Renal pelvis (tissue), 4 donors: Measurements from ENCODE around the gene AXIN1. TPM values are rescaled to one million over a fixed set of nuclear protein-coding genes. Genes with fewer than 3 reads are reported as not detected.

Source experiments
- DNase-seq: peaks from one replicate; pipeline ENCODE4 v3.0.0-alpha.2; 2013
- polyA plus RNA-seq, 3 donors: library from polyadenylated mRNA; unstranded; fragments of 120-200 nt; gene quantifications; one replicate each; pipeline ENCODE4 v1.2.1, GENCODE V29; 2013; ENCODE audit not compliant: insufficient read length in 3 of 3

AXIN1 gene
- polyA plus RNA-seq, 3 donors, result 21.9 to 22.9 (median 22.7) TPM

DNA sequence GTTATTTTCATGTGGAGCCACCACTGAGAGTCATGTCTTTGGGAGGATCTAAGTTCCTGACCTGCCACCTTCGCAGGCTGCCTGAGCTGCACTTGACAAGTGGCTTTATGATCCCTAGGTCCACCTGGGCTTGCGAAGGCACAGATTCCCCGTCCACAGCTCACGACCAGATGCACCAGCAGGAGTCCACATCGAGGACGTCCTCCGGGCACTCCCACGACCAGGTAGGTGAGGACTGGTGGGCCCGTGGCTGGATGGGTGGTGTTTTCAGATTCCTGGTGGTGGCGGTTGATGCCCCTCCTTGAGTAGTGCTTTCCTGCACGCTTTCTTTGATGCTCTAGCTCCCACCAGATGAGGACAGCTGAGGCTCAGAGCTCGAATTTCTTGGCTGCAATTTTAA lies 103.1 kb downstream of the AXIN1 start:
- no peak for DNase-seq

DNA sequence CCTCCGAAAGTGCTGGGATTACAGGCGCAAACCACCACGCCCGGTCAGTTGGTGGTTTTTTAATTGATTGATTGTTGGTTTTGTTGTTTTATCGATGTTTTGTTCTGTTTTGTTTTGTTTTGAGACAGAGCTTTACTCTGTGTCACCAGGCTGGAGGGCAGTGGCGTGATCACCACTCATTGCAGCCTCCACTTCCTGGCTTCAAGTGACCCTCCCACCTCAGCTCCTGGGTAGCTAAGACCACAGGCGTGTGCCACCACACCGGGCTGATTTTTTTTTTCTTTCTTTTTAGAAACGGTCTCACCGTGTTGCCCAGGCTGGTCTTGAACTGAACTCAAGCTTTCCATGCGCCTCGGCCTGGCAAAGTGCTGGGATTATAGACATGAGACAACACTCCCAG lies 105.5 kb downstream of the AXIN1 start:
- DNase-seq, result no peak

DNA sequence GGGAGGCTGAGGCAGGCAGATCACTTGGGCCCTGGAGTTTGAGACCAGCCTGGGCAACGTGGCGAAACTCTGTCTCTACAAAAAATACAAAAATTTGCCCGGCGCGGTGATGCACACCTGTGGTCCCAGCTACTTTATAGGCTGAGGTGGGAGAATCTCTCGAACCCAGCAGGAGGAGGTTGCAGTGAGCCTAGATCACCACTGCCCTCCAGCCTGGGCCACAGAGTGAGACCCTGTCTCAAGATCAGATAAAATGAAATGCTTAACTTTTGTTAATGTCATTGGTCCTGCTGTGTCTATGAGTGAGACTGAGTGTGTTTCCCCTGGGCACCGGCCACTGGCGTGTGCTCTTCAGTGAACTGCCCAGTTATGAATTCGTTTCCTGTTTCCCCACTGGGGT lies 107.4 kb downstream of the AXIN1 start:
- DNase-seq, result no peak

DNA sequence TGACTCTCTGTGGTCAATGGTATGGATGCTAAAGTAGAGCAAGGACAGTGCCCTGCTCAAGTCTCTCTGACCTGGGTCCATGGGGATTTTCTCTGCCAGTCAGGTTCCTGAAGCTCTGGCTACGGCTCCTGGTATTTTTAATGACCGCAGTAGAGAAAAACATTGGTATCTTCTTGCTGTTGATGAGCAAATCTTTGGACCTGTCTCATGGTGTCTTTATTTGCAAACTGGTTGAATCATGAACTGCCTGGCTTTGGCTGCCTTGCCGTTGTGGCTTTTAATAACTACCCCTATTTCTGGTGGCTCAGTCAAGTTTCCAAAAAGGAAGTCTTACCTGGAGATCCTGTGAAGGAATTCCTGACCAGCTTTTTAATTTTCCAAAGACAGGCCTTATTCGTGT lies 109.2 kb downstream of the AXIN1 start:
- DNase-seq, result no peak

DNA sequence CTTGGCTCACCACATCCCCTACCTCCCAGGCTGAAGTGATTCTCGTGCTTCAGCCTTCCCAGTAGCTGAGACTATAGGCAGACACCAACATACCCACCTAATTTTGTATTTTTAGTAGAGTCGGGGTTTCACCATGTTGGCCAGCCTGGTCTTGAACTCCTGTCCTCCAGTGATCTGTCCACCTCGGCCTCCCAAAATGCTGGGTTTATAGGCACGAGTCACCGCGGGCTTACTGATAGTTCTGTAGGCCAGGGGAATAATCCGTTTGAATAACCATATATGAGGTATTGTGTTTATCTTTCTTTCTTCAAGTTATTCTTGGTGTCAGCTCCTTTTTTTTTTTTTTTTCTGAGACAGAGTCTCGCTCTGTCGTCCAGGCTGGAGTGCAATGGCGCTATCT lies 110.2 kb downstream of the AXIN1 start:
- DNase-seq, result no peak

DNA sequence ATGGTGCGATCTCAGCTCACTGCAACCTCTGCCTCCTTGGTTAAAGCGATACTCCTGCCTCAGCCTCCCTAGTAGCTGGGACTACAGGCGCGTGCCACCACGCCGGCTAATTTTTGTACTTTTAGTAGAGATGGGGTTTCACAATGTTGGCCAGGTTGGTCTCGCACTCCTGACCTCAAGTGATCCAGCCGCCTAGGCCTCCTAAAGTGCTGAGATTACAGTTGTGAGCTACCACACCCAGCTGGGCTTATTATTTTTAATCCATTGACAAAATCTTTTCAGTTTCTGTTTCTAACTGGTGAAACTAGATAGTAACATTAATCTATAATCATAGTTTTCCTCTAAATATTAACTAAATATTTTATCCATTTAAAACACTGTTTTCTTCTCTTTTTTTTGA lies 112.0 kb downstream of the AXIN1 start:
- no peak for DNase-seq

DNA sequence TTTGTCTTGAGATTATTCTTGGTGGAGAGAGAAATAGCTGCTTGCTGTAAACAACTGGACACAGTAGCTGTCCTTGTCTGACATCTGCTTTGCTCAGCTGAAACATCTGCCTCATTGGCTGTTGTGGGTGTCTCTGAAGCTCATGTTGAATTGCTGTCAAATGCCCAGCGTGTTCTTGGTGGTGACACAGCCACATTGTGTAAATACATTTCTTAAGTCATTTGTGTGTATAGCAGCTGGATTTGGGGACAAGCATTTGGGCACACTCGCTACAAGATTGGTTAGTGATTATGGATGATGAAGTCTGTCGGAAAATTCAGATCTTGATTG lies 112.6 kb downstream of the AXIN1 start:
- no peak for DNase-seq

Other genes starting within 250 kb of the AXIN1 start
- gene NPRL3, start 214.1 kb downstream of the AXIN1 start, polyA plus RNA-seq, result 10 to 100 TPM; 30.9 to 38.4 (median 36.7) TPM
- gene HBZ, start 200.1 kb downstream of the AXIN1 start, polyA plus RNA-seq, result 1 to 10 TPM; 1.8 to 3.1 (median 2.4) TPM
- gene HBM, start 186.7 kb downstream of the AXIN1 start, polyA plus RNA-seq, result 1 to 10 TPM; 3.2 to 5.6 (median 4.8) TPM
- 1,000 to 10,000 TPM in 2 of 3 donors, 100 to 1,000 TPM in 1; 753 to 1,397 (median 1,145) TPM for gene HBA2, start 179.8 kb downstream of the AXIN1 start, polyA plus RNA-seq
- gene HBA1, start 176.0 kb downstream of the AXIN1 start, polyA plus RNA-seq, result 100 to 1,000 TPM; 567 to 842 (median 719) TPM
- gene HBQ1, start 172.3 kb downstream of the AXIN1 start, polyA plus RNA-seq, result 1 to 10 TPM in 1 of 3 donors, under 1 TPM in 2; 0.73 to 1.2 (median 0.75) TPM
- gene LUC7L, start 123.3 kb downstream of the AXIN1 start, polyA plus RNA-seq, result 100 to 1,000 TPM; 116 to 159 (median 151) TPM
- gene FAM234A, start 117.9 kb downstream of the AXIN1 start, polyA plus RNA-seq, result 10 to 100 TPM; 85.7 to 90.9 (median 87.4) TPM
- 1 to 10 TPM; 1.8 to 2.8 (median 1.9) TPM for gene RGS11, start 76.8 kb downstream of the AXIN1 start, polyA plus RNA-seq
- gene ARHGDIG, start 72.1 kb downstream of the AXIN1 start, polyA plus RNA-seq, result 1 to 10 TPM; 1.2 to 5.6 (median 4.2) TPM
- 1 to 10 TPM in 2 of 3 donors, under 1 TPM in 1; 0.58 to 2.4 (median 1.4) TPM for gene PDIA2, start 69.6 kb downstream of the AXIN1 start, polyA plus RNA-seq
- 10 to 100 TPM; 66.6 to 94.3 (median 88.1) TPM for gene MRPL28, start 17.8 kb upstream of the AXIN1 start, polyA plus RNA-seq
- 10 to 100 TPM; 59.4 to 76.2 (median 65.6) TPM for gene PGAP6, start 29.3 kb upstream of the AXIN1 start, polyA plus RNA-seq
- 100 to 1,000 TPM; 120 to 161 (median 140) TPM for gene NME4, start 44.5 kb upstream of the AXIN1 start, polyA plus RNA-seq
- gene DECR2, start 49.2 kb upstream of the AXIN1 start, polyA plus RNA-seq, result 10 to 100 TPM; 19.6 to 47.3 (median 33.7) TPM
- 100 to 1,000 TPM; 100 to 155 (median 149) TPM for gene RAB11FIP3, start 72.9 kb upstream of the AXIN1 start, polyA plus RNA-seq
- 10 to 100 TPM; 33.2 to 40.3 (median 36.7) TPM for gene CAPN15, start 175.0 kb upstream of the AXIN1 start, polyA plus RNA-seq
- 10 to 100 TPM; 16.0 to 17.8 (median 16.5) TPM for gene PRR35, start 207.7 kb upstream of the AXIN1 start, polyA plus RNA-seq
- 1 to 10 TPM; 9.0 to 9.6 (median 9.3) TPM for gene NHLRC4, start 214.3 kb upstream of the AXIN1 start, polyA plus RNA-seq
- 10 to 100 TPM; 67.1 to 99.6 (median 85.4) TPM for gene PIGQ, start 217.2 kb upstream of the AXIN1 start, polyA plus RNA-seq
- 10 to 100 TPM; 24.5 to 33.9 (median 24.6) TPM for gene RAB40C, start 237.3 kb upstream of the AXIN1 start, polyA plus RNA-seq